Kidney epithelial cell (primary cell): ENCODE data around the gene ST6GALNAC3. TPM values are rescaled to one million over a fixed set of nuclear protein-coding genes. Genes with fewer than 3 reads are reported as not detected.

ENCODE experiments used
- DNase-seq: peaks from one replicate; pipeline ENCODE4 v3.0.0-alpha.2; 2010; ENCODE audit warnings: low read depth
- H3K27me3 ChIP-seq: 2 replicates; pipeline ENCODE4 v1.6.0; 2011; ENCODE audit warnings: low read length; ENCODE audit not compliant: control insufficient read depth, insufficient read depth
- H3K36me3 ChIP-seq: 2 replicates; pipeline ENCODE4 v1.5.1; 2011; ENCODE audit warnings: low read length; ENCODE audit not compliant: control insufficient read depth, insufficient read depth
- H3K4me3 ChIP-seq: 2 replicates; pipeline ENCODE4 v1.5.1; 2011; ENCODE audit warnings: low read depth, mild to moderate bottlenecking, control low read depth, low read length
- total RNA-seq: library from RNA; depleted of rRNA; stranded (reverse); fragments of >200 nt; gene quantifications from 2 replicates; pipeline ENCODE4 v1.2.3, GENCODE V29; 2015
- TF ChIP-seq, protein P1 (sequence below): IDR thresholded peaks from 2 replicates; pipeline ENCODE4 v1.5.1; 2011; ENCODE audit warnings: mild to moderate bottlenecking, moderate library complexity, low read length, control low read depth, inconsistent platforms; ENCODE audit not compliant: insufficient read depth, poor library complexity, severe bottlenecking

Gene ST6GALNAC3
- total RNA-seq, 1 donor from 2014 or later, result 4.1 TPM

DNA sequence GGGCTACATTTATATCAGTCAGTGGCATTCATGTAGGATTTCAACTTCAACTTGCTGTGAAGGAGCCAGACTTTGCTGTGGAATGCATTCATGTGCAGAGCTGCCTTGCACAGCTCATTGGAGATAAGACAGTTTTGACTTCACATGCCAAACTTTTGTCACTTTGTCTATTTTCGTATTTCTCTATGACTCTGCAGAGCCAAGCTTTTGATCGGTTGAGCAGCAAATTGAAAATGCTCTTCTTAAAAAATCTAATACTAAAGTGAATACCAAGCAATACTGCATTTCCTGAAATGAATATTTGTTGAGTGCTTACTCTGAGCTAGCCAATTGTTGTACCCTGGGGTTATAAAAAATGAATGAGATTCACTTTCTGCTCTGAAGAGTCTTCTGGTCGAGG lies 388.7 kb downstream of the ST6GALNAC3 start:
- no peaks in the 10 kb centered on the region for H3K36me3 ChIP-seq
- DNase-seq, result no peak
- TF ChIP-seq, protein P1, sequence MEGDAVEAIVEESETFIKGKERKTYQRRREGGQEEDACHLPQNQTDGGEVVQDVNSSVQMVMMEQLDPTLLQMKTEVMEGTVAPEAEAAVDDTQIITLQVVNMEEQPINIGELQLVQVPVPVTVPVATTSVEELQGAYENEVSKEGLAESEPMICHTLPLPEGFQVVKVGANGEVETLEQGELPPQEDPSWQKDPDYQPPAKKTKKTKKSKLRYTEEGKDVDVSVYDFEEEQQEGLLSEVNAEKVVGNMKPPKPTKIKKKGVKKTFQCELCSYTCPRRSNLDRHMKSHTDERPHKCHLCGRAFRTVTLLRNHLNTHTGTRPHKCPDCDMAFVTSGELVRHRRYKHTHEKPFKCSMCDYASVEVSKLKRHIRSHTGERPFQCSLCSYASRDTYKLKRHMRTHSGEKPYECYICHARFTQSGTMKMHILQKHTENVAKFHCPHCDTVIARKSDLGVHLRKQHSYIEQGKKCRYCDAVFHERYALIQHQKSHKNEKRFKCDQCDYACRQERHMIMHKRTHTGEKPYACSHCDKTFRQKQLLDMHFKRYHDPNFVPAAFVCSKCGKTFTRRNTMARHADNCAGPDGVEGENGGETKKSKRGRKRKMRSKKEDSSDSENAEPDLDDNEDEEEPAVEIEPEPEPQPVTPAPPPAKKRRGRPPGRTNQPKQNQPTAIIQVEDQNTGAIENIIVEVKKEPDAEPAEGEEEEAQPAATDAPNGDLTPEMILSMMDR, result no peak
- no peaks in the 10 kb centered on the region for H3K27me3 ChIP-seq
- no peak overlapping the region for H3K4me3 ChIP-seq

DNA sequence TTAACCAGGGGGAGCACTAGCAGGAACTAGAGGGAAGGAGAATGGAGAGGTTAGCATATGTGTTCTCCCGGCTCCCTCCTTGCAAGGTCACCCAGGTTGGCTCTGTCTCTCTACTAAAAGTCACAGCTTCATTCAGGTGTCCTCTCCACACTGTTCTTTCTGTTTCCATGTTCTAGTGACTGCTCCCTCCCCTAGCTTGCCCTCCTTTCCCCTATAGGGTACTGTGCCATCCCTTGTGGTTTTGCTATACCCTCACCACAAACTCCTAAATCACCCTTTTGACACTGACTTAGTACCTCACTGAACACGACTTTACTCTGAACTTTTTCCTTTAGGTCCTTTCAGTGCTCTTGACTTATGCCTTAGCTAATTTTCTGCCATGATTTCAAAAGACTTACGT lies 389.3 kb downstream of the ST6GALNAC3 start:
- no peak for DNase-seq
- TF ChIP-seq, protein P1, result no peak
- no peaks in the 10 kb centered on the region for H3K27me3 ChIP-seq
- no peaks in the 10 kb centered on the region for H3K36me3 ChIP-seq
- no peak overlapping the region for H3K4me3 ChIP-seq

DNA sequence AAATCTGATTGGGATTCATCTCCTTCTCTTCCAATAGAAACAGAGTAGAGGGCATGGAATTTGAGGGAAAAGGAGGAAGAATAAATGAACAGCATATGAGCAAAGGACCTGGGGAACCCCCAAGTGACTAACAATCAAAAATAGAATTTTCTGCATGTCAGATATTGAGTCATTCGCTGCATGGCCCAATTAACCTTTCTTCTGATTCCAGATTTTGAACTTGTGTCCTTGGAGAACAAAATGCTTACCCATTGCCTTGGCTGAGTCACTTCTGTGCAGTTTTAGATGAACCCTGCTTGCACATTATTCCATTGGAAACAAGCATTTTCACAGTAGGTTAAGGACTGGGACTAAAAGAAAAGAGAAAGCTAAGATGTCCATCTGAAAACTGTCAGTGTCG lies 390.5 kb downstream of the ST6GALNAC3 start:
- no peaks in the 10 kb centered on the region for H3K27me3 ChIP-seq
- no peak overlapping the region for H3K4me3 ChIP-seq
- no peak for DNase-seq
- TF ChIP-seq, protein P1, result no peak
- H3K36me3 ChIP-seq, result no peaks in the 10 kb centered on the region

DNA sequence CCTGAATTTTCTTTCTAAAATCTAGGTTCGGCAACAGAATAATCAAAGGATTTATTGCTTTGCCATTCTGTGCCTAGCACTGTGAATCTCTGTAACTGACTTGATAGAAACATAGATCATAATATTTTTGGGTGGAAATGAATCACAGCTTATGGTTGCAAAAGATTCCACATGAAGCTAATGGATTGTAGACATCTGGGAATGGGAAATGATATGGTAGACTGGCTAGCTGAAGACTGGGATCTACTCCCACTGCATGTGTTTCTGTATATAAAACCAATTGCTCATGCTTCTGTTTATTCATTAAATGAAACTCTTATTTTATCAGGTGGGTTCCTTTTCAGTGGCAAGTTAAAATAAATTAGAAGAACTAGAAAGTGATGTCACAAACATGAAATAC lies 395.6 kb downstream of the ST6GALNAC3 start:
- TF ChIP-seq, protein P1, result no peak
- no peaks in the 10 kb centered on the region for H3K27me3 ChIP-seq
- H3K4me3 ChIP-seq, result no peak overlapping the region
- DNase-seq, result no peak
- no peaks in the 10 kb centered on the region for H3K36me3 ChIP-seq

DNA sequence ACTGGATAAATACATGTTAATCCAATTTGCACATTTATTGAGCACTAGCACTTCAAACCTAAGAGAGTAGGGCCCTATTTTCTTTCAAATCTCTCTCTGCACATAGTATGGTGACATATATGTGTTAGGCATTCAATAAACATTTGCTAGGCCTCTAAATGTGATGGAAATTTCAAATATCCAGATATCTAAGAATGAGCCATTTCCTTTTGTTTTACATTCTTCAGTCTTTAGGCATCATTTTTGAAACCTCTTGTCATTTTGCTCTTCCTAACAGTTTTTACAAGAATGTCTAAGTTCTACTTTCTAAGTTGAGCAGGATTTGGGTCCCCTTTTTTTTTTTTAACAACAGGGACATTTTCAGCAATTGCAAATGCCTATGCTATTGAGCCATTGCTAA lies 397.0 kb downstream of the ST6GALNAC3 start:
- TF ChIP-seq, protein P1, result no peak

DNA sequence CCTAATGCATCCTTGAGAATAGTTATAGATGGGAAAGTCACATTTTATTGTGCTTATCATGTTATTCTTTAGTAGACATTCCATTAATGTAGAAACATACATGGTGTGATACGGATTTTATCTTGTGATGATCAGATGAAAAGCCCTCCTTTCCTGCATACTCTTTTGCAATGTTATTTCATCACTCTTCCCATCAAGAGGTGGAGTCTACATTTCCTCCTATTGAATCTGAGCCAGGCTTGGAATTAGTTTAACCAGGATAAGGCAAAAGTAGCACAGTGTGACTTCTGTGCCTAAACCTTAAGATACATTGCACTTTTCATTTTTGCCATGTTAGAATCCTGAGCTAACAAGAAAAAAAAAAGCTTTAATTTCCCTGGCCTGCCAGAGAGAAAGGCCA lies 399.0 kb downstream of the ST6GALNAC3 start:
- no peaks in the 10 kb centered on the region for H3K27me3 ChIP-seq
- no peak for DNase-seq
- TF ChIP-seq, protein P1, result no peak

More for the DNA sequence above, 397.0 kb downstream of the ST6GALNAC3 start:
- no peak overlapping the region for H3K4me3 ChIP-seq
- no peaks in the 10 kb centered on the region for H3K27me3 ChIP-seq
- H3K36me3 ChIP-seq, result no peaks in the 10 kb centered on the region
- DNase-seq, result no peak

More for the DNA sequence above, 399.0 kb downstream of the ST6GALNAC3 start:
- Histone ChIP-seq H3K4me3 (no peak overlapping the region), H3K36me3 (no peaks in the 10 kb centered on the region)
